ENCODE data around the gene GCNT2.
"Not testable (repeated sequence)": the region's sequence is repeated elsewhere in the genome, so short reads cannot be mapped to it uniquely, and the experiment has no call there.

Gene GCNT2

DNA sequence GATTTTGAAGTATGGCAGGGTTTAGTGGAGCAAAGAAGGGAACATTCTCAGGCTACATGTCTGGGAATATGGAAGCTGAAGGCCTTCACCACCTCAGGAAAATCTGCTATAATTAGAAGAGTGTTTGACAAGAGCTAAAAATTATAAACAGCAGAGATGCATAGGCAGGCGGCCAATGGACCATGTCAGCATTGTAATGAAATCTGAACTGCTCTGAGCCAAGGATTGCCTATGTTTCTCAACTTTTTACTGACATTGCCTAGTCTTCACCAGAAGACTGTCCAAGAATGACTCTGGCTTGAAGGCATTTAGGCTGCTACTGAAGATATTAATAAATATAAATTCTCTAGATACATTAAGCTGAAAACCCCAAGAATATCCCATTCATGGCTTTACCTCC is 89.1 kb downstream of the GCNT2 start:
- no peak for DNase-seq (ENCODE audit: low read depth)

DNA sequence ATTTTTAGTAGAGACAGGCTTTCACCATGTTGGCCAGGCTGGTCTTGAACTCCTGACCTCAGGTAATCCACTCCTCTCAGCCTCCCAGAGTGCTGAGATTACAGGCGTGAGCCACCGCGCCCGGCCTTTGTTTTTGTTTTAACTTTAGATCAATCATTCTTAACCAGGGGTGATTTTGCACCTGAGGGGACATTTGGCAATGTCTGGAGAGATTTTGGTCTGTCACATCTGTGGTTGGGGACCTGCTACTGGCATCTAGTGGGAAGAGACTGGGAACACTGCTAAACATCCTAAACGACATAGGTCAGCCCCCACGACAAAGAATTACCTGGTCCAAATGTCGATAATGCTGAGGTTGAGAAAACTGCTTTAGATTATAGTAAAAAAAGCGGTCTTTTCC is 91.0 kb downstream of the GCNT2 start:
- no peak for DNase-seq (ENCODE audit: low read depth)

DNA sequence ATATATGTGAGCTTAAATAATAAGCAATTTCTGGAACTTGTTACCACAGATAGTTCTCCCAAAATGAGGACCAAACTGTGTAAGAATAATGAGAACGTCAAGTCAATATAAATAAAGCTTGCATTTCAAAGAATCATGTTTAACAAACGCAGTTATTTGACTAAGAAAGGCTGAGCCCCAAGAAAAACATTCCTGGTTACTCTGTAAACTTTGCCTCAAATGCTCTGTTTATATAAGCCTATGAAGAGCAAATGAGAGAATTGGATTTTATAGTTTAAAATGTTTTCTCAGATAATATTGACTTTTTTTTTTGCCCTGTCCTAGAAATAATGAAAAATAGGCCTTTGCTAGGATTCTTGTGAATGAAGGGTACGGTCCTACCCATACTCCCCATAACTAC is 91.9 kb downstream of the GCNT2 start:
- no peak for DNase-seq (ENCODE audit: low read depth)

GRCh38 chr6:10613723-10614122 is 92.6 kb downstream of the GCNT2 start:
- DNase-seq (ENCODE audit: low read depth): no peak

- DNase-seq (ENCODE audit: low read depth): no peak
Observed at GRCh38 chr6:10615675-10616074, 94.5 kb downstream of the GCNT2 start.

- DNase-seq (ENCODE audit: low read depth): not testable (repeated sequence)
Observed at GRCh38 chr6:10616266-10616665, 95.1 kb downstream of the GCNT2 start.

GRCh38 chr6:10617008-10617696 is 96.0 kb downstream of the GCNT2 start:
- DNase-seq (ENCODE audit: low read depth): no peak

GRCh38 chr6:10618409-10618808 is 97.3 kb downstream of the GCNT2 start:
- DNase-seq (ENCODE audit: low read depth): no peak

GRCh38 chr6:10621213-10621612 is 100.1 kb downstream of the GCNT2 start:
- DNase-seq (ENCODE audit: low read depth): no peak

- no peak for DNase-seq (ENCODE audit: low read depth)
Observed at GRCh38 chr6:10621847-10622246, 100.7 kb downstream of the GCNT2 start.

DNA sequence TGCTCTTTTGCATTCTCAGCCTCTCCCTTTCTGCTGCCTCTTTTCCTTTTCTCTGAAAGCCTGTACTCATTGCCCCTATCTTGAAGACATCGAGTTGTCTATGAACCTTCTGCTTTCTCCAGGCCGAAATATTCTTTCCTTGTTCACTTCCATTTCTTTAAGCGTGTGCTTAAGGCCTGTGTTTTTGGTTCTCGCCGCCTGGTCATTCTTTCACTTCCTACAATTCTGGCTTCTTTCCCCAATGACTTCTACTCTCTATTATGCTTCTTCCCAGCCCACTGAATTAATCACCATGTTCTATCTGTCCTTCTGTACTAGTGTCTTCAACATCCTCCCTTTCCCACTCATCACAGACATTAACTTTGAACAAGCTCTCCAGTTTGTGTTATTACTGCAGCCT is 103.7 kb downstream of the GCNT2 start:
- no peak for DNase-seq (ENCODE audit: low read depth)

- no peak for DNase-seq (ENCODE audit: low read depth)
Observed at GRCh38 chr6:10626154-10626741, 105.1 kb downstream of the GCNT2 start.

DNA sequence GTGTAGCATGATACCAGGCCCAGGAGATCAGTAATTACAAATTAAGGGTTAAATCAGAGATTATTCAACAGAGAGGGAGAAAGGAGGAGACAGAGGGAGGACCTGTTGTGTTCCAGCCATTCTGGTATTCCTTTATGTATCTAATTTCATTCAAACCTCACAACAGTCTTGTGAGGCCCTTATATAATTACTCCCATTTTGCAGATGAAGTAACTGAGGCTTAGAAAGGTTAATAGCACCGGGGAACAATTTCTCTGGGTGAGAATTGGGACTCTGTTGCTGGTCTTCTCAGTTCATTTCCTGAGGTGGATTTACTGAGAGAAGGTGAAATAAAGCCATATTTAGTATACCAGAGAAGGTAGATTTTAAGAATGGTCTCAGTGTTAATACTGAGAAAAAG is 106.6 kb downstream of the GCNT2 start:
- no peak for DNase-seq (ENCODE audit: low read depth)

GRCh38 chr6:10630178-10630577 is 109.0 kb downstream of the GCNT2 start:
- DNase-seq (ENCODE audit: low read depth): no peak

DNA sequence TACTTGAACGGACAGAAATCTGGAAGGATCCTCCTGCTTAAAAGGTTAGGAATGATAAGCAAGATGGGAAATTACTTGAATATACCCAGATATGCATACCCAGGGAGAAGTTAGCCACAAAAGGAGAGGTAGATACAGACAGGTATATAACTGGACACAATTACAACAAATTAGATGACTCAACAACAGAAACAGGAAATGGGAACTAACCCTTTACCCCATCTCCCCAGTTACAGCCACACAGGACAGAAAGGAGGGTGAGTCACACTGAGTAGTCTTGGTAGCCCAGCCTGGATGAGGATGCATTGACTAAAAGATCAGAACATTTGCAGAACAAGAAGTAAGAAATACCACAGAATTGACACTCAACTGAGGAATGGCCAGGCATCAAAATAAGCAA is 112.1 kb downstream of the GCNT2 start:
- DNase-seq (ENCODE audit: low read depth): no peak

DNA sequence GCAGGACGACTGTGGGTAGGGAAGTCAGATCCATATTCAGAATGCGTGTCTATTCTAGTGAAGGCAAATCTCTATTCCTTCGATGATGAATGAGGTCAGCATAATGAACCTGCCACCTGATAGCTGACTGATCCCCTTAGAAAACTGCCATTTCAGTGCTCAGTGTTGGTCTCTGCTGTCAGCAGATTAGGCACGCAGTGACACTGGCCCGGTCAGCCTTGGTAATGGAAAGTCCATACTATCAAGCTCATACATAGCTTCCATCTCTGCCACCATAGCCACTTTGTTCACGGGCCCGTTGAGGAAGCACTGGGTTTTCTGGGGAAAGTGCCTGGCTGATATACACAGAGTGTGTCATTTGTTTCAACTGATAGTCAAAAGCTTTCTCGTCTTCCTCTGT is 119.3 kb downstream of the GCNT2 start:
- DNase-seq (ENCODE audit: low read depth): no peak

DNA sequence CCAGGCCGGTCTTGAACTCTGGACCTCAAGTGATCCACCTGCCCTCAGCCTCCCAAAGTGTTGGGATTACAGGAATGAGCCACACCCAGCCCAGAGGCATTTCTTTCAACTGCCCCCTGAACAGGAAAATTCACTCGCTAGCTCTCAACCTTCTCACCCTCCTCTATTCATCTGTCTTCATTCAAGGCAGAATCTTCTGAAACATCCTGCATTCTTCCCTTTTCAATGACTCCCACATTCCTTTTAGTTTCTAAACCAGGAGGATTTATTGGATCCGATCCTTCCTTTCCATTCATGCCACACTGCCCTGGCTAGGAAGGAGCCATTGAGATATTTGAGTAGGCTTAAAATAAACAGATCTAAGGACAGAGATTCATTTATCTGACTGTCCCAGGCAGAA is 120.4 kb downstream of the GCNT2 start:
- DNase-seq (ENCODE audit: low read depth): no peak

GRCh38 chr6:10643201-10643651 is 122.1 kb downstream of the GCNT2 start:
- DNase-seq (ENCODE audit: low read depth): no peak

- DNase-seq (ENCODE audit: low read depth): no peak
Observed at GRCh38 chr6:10644225-10644624, 123.1 kb downstream of the GCNT2 start.

GRCh38 chr6:10655508-10656055 is 134.4 kb downstream of the GCNT2 start:
- no peak for DNase-seq (ENCODE audit: low read depth)

DNA sequence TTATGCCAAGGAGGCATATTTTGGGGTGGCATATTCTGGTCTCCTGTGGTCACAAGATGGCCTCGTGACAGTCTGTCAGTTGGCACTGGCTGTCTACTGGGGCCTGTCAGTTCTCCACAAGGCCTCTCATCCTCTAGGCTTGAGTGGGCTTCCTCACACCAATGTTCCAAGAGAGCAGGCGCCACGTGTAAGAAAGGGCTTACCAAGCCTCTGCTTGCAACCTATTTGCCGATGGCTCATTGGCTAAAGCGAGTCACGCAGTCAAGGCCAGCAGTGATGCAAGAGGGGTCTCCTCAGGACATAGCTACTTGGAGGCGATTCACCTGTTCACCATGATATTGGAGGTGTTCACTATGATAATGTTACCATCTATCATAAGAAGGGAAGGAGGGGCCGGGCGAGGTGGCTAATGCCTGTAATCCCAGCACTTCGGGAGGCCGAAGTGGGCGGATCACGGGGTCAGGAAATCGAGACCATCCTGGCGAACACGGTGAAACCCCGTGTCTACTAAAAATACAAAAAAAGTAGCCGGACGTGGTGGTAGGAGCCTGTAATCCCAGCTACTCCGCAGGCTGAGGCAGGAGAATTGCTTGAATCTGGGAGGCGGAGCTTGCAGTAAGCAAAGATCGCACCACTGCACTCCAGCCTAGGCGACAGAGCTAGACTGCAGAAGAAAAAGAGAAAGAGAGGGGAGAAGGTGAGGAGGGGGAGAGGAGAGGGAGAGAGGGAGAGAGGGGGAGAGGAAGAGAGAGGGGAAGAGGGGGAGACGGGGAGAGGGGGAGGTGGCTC is 138.0 kb downstream of the GCNT2 start:
- DNase-seq (ENCODE audit: low read depth): no peak

GRCh38 chr6:10659699-10660348 is 138.7 kb downstream of the GCNT2 start:
- no peak for DNase-seq (ENCODE audit: low read depth)

Data from HS-27A (cell line).